GM23338 (cell line): ENCODE data around the gene HIVEP3.

Experiments used
- CREB1 ChIP-seq: fragments of 250-450 bp; sonication (Bioruptor Pico); IDR thresholded peaks from 2 replicates; pipeline ENCODE4 v1.5.0; 2020; ENCODE audit warnings: low read depth, mild to moderate bottlenecking, moderate library complexity
- CTCF ChIP-seq, 2 experiments: fragments of 200-600 bp in 1 of 2; sonication (generic) in 1 of 2; conservative IDR thresholded peaks; 2 replicates each; pipeline versions ENCODE4 v1.5.1 to v1.6.1; 2016 to 2017; ENCODE audit warnings: antibody characterized with exemption in 2 of 2, low read depth in 2 of 2, mild to moderate bottlenecking in 2 of 2, moderate library complexity in 1 of 2
- EZH2 ChIP-seq: fragments of 200-600 bp; sonication (generic); IDR thresholded peaks from one replicate; pipeline ENCODE4 v1.8.0; 2017; ENCODE audit warnings: antibody characterized with exemption, mild to moderate bottlenecking, low read depth; ENCODE audit not compliant: unreplicated experiment
- POLR2AphosphoS5 ChIP-seq: IDR thresholded peaks from 2 replicates; pipeline ENCODE4 v1.6.1; 2016; ENCODE audit warnings: antibody characterized with exemption, low read depth
- TF ChIP-seq, protein P1 (sequence below): IDR thresholded peaks from one replicate; pipeline ENCODE4 v1.6.1; 2018; ENCODE audit warnings: antibody characterized with exemption; ENCODE audit not compliant: unreplicated experiment

DNA sequence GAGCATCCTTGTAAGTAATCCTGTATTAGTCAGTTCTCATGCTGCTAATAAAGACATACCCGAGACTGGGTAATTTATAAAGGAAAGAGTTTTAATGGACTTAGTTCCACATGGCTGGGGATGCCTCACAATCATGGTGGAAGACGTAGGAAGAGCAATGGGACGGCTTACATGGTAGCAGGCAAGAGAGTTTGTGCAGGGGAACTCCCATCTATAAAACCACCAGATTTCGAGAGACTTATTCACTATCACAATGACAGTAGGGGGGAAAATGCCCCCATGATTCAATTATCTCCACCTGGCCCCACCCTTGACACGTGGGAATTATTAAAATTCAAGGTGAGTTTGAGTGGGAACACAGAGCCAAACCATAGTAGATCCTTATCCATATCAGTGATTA is 124.7 kb downstream of the HIVEP3 start:
- TF ChIP-seq CTCF (conservative IDR thresholded peaks at IDR 0.05; ENCODE audit: low read depth in 2 of 2) (no peak), POLR2AphosphoS5 (no peak), EZH2 (no peak), CREB1 (CRISPR knock-in tag) (no peak)
- TF ChIP-seq, protein P1, sequence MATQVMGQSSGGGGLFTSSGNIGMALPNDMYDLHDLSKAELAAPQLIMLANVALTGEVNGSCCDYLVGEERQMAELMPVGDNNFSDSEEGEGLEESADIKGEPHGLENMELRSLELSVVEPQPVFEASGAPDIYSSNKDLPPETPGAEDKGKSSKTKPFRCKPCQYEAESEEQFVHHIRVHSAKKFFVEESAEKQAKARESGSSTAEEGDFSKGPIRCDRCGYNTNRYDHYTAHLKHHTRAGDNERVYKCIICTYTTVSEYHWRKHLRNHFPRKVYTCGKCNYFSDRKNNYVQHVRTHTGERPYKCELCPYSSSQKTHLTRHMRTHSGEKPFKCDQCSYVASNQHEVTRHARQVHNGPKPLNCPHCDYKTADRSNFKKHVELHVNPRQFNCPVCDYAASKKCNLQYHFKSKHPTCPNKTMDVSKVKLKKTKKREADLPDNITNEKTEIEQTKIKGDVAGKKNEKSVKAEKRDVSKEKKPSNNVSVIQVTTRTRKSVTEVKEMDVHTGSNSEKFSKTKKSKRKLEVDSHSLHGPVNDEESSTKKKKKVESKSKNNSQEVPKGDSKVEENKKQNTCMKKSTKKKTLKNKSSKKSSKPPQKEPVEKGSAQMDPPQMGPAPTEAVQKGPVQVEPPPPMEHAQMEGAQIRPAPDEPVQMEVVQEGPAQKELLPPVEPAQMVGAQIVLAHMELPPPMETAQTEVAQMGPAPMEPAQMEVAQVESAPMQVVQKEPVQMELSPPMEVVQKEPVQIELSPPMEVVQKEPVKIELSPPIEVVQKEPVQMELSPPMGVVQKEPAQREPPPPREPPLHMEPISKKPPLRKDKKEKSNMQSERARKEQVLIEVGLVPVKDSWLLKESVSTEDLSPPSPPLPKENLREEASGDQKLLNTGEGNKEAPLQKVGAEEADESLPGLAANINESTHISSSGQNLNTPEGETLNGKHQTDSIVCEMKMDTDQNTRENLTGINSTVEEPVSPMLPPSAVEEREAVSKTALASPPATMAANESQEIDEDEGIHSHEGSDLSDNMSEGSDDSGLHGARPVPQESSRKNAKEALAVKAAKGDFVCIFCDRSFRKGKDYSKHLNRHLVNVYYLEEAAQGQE, result no peak
